ENCODE data around the gene ZNF124. TPM values are rescaled to one million over a fixed set of nuclear protein-coding genes. Genes with fewer than 3 reads are reported as not detected.
"Not testable (repeated sequence)": the region's sequence is repeated elsewhere in the genome, so short reads cannot be mapped to it uniquely, and the experiment has no call there.

ZNF124 gene
- total RNA-seq, 4 donors from 2014 or later = 22.6 to 58.1 (median 46.8) TPM

- ATAC-seq = no peak
- Histone ChIP-seq H3K27me3 (no peaks in the 10 kb centered on the region), H3K27ac (no peak overlapping the region)
Observed at GRCh38 chr1:247121382-247121781, 50.4 kb downstream of the ZNF124 start.

DNA sequence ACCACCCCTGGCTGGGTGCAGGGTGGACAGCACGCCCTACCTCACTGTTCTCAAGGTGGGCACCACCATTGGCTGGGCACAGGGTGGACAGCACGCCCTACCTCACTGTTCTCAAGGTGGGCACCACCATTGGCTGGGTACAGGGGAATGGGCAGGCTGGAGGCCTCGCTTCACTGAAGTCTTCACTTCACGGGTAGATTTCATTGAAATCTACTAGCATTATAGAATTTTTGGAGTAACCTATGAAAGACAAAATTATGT lies 51.5 kb downstream of the ZNF124 start:
- not testable (repeated sequence) for H3K4me1 ChIP-seq, H3K4me3 ChIP-seq

More at GRCh38 chr1:247121382-247121781, 50.4 kb downstream of the ZNF124 start:
- H3K36me3 ChIP-seq = no peaks in the 10 kb centered on the region
- 60 to 78% methylated on average over 6 of the region's 6 CpGs for WGBS, 2 donors (ENCODE audit: low coverage in 1 of 2)
- no peak overlapping the region for H3K4me3 ChIP-seq
- H3K4me1 ChIP-seq = no peaks in the 10 kb centered on the region
- no peaks in the 10 kb centered on the region for H3K9me3 ChIP-seq
- TF ChIP-seq EP300 (IDR thresholded peaks at IDR 0.05) (no peak), POLR2A (IDR thresholded peaks at IDR 0.05) (no peak), POLR2AphosphoS5 (IDR thresholded peaks at IDR 0.05) (no peak)

DNA sequence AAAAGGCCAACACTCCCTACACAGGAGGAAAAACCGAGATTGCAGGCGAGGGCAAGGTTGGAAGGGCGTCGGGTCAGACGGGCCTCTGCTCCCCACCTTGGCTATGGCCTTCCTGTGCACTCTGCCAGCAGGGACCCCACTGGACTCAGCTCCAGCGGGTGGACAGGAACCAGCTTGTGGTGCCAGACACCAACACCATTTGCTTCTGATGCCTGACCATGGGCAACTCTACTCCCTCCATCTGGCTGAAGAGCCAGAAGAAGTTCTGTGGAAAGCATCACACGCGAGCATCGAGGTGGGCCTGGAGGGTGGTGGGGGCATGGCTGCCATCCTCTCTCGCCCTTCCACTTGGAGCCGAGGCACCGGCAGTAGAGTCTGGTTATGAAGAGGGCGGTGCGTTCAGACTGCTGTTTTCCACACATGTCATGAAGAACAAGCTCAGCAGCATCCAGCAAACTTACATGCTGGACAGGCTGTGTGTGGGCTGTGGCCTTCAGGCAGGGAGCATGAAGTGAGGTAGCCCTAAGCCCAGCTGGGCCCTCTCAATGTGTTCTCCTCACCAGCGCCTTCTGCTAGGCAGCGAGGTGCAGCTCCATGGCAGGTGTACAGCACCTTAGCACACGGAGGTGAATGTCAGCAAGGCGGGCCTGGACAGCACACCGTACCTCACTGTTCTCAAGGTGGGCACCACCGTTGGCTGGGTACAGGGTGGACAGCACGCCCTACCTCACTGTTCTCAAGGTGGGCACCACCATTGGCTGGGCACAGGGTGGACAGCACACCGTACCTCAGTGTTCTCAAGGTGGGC lies 52.0 kb downstream of the ZNF124 start:
- Histone ChIP-seq H3K4me3 (no peak overlapping the region), H3K36me3 (no peaks in the 10 kb centered on the region), H3K27ac (no peak overlapping the region), H3K9me3 (no peaks in the 10 kb centered on the region), H3K27me3 (no peaks in the 10 kb centered on the region), H3K4me1 (no peaks in the 10 kb centered on the region)
- no peak for ATAC-seq
- no peak for TF ChIP-seq POLR2A (IDR thresholded peaks at IDR 0.05)
- no peak for TF ChIP-seq CTCF (IDR thresholded peaks at IDR 0.05)
- no peak for TF ChIP-seq EP300 (IDR thresholded peaks at IDR 0.05)
- no peak for TF ChIP-seq POLR2AphosphoS5 (IDR thresholded peaks at IDR 0.05)
- WGBS, 2 donors (ENCODE audit: low coverage in 1 of 2) = 80 to 100% methylated on average over 1 of the region's 22 CpGs

More for the DNA sequence above, 51.5 kb downstream of the ZNF124 start:
- H3K27me3 ChIP-seq, ATAC-seq, H3K9me3 ChIP-seq, H3K27ac ChIP-seq, H3K36me3 ChIP-seq: not testable (repeated sequence)
- no CpG with 5 or more reads among the region's 4 CpGs for WGBS, 2 donors (ENCODE audit: low coverage in 1 of 2)

GRCh38 chr1:247118946-247119446 lies 52.8 kb downstream of the ZNF124 start:
- WGBS, 2 donors (ENCODE audit: low coverage in 1 of 2) = no CpG with 5 or more reads among the region's 11 CpGs
- TF ChIP-seq CTCF (IDR thresholded peaks at IDR 0.05) (no peak), EP300 (IDR thresholded peaks at IDR 0.05) (no peak), POLR2A (IDR thresholded peaks at IDR 0.05) (no peak), POLR2AphosphoS5 (IDR thresholded peaks at IDR 0.05) (no peak)
- no peak overlapping the region for H3K27ac ChIP-seq
- no peak for ATAC-seq
- H3K27me3 ChIP-seq = no peaks in the 10 kb centered on the region
- no peaks in the 10 kb centered on the region for H3K4me1 ChIP-seq
- H3K36me3 ChIP-seq = no peaks in the 10 kb centered on the region
- no peak overlapping the region for H3K4me3 ChIP-seq
- H3K9me3 ChIP-seq = no peaks in the 10 kb centered on the region

DNA sequence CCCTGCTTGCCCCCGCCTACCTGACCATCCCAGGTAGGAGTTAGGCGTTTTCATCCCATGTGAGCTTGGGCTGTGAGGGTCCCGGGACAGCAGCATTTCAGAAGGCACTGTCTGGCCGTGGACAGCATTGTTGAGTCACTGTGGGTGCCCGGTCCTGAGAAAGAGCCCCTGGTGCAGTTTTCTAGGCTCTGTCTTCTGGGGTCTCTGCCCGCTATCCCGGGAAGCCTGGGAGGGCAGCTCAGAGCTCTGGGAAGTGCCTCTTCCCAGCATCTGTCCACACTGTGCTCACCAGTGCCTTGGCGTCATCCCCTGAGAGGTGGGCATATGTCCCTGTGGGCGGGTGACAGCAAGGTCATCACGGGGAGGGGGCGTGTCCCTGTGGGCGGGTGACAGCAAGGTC lies 56.3 kb downstream of the ZNF124 start:
- no peak overlapping the region for H3K27ac ChIP-seq
- no peak for ATAC-seq
- WGBS, 2 donors (ENCODE audit: low coverage in 1 of 2) = 90 to 91% methylated on average over 2 to 4 of the region's 12 CpGs
- no peaks in the 10 kb centered on the region for H3K9me3 ChIP-seq
- TF ChIP-seq EP300 (IDR thresholded peaks at IDR 0.05) = no peak
- TF ChIP-seq CTCF (IDR thresholded peaks at IDR 0.05) = no peak
- TF ChIP-seq POLR2AphosphoS5 (IDR thresholded peaks at IDR 0.05) = no peak
- no peak for TF ChIP-seq POLR2A (IDR thresholded peaks at IDR 0.05)
- no peaks in the 10 kb centered on the region for H3K36me3 ChIP-seq
- H3K27me3 ChIP-seq = no peaks in the 10 kb centered on the region
- H3K4me1 ChIP-seq = peaks cover 0 to 15% (median 4%) of the 10 kb centered on the region in 3 donors
- H3K4me3 ChIP-seq = no peak overlapping the region

DNA sequence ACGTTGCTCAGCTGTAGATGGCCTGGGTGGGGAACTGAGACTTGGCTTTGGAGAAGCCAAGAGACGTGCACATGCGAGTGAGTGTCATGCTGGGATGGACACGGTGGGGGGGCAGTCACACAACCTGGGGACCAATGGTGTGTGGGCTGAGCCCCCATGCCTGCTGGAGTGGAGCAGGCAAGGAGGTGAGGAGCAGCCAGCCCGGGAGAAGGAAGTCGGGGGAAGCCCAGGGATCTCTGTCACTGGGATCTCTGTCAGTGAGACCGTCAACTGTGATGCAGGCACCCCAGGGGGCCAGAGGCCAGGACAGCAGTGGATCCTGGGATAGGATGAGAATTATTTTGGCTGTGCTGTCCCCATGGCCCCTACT lies 56.7 kb downstream of the ZNF124 start:
- no peaks in the 10 kb centered on the region for H3K36me3 ChIP-seq
- WGBS, 2 donors (ENCODE audit: low coverage in 1 of 2) = 40 to 48% methylated on average over 1 to 5 of the region's 7 CpGs
- H3K27me3 ChIP-seq = no peaks in the 10 kb centered on the region
- H3K27ac ChIP-seq = no peak overlapping the region
- TF ChIP-seq POLR2A (IDR thresholded peaks at IDR 0.05) (no peak), CTCF (IDR thresholded peaks at IDR 0.05) (no peak), POLR2AphosphoS5 (IDR thresholded peaks at IDR 0.05) (no peak), EP300 (IDR thresholded peaks at IDR 0.05) (no peak)
- H3K4me1 ChIP-seq = peaks cover 0 to 19% (median 4%) of the 10 kb centered on the region in 3 donors
- no peaks in the 10 kb centered on the region for H3K9me3 ChIP-seq
- no peak overlapping the region for H3K4me3 ChIP-seq
- ATAC-seq = no peak

All from gastroesophageal sphincter (tissue), 4 donors.